ENCODE data around the gene STK10.

- TF ChIP-seq GATA3 (IDR thresholded peaks at IDR 0.05; ENCODE audit: low read depth, low read length) (no peak), GATA2 (IDR thresholded peaks at IDR 0.05; ENCODE audit: low read depth, low read length) (no peak)
These were observed 113.1 kb downstream of the STK10 start for GRCh38 chr5:172074896-172075295.

All from SH-SY5Y (cell line).